Measurements from ENCODE around the gene FBXL2. TPM values are rescaled to one million over a fixed set of nuclear protein-coding genes. Genes with fewer than 3 reads are reported as not detected.
"Not testable (repeated sequence)": the region's sequence is repeated elsewhere in the genome, so short reads cannot be mapped to it uniquely, and the experiment has no call there.

The FBXL2 gene
- total RNA-seq, 2 experiments from 2014 or later = 0.06 TPM; not detected in 1

GRCh38 chr3:33426068-33426467 lies 148.8 kb downstream of the FBXL2 start:
- DNase-seq (ENCODE audit: low spot score) = no peak
- peaks cover 46% of the 10 kb centered on the region for H3K36me3 ChIP-seq (ENCODE audit: insufficient read depth, low read length)
- no peaks in the 10 kb centered on the region; the same call in 1 of the 2 replicates for H3K9me3 ChIP-seq (ENCODE audit: low read length)
- no peak overlapping the region for H3K27ac ChIP-seq (ENCODE audit: low read depth, low read length, poor library complexity, severe bottlenecking)
- H3K4me3 ChIP-seq (ENCODE audit: low read depth, low read length, poor library complexity, severe bottlenecking) = no peak overlapping the region
- TF ChIP-seq CTCF (conservative IDR thresholded peaks at IDR 0.05; ENCODE audit: low read length) = no peak
- no peaks in the 10 kb centered on the region for H3K9me2 ChIP-seq (ENCODE audit: insufficient read depth, low read length)
- no peak overlapping the region for H3K4me2 ChIP-seq (ENCODE audit: low read length)
- ChIA-PET CTCF (ENCODE audit: unreplicated experiment) (no interaction called here), POLR2A (interaction anchor here (1.7 kb wide), 1 partner anchor 12 kb away, joined by 7 read pairs; no protein-coding TSS in a partner anchor)
- no TSS peak for BruUV-seq (replicated peaks)
- H3K79me2 ChIP-seq (ENCODE audit: insufficient read depth, low read depth, low read length) = peaks cover 95% of the 10 kb centered on the region
- H2AFZ ChIP-seq (ENCODE audit: low read length) = no peak overlapping the region
- H3K4me1 ChIP-seq (ENCODE audit: insufficient read depth, low read length, poor library complexity, severe bottlenecking) = peaks cover 15% of the 10 kb centered on the region
- H4K20me1 ChIP-seq (ENCODE audit: insufficient read depth, low read length) = peaks cover 26% of the 10 kb centered on the region
- intact Hi-C loops (cut with micrococcal nuclease; ENCODE audit: unreplicated experiment) = no loop called here

GRCh38 chr3:33426630-33427317 lies 149.5 kb downstream of the FBXL2 start:
- H4K20me1 ChIP-seq (ENCODE audit: insufficient read depth, low read length) = peaks cover 29% of the 10 kb centered on the region
- no peak overlapping the region for H3K4me3 ChIP-seq (ENCODE audit: low read depth, low read length, poor library complexity, severe bottlenecking)
- peaks cover 38% of the 10 kb centered on the region for H3K36me3 ChIP-seq (ENCODE audit: insufficient read depth, low read length)
- BruUV-seq (replicated peaks) = no TSS peak
- CTCF ChIA-PET (ENCODE audit: unreplicated experiment) = no interaction called here
- POLR2A ChIA-PET = interaction anchor here (1.7 kb wide), 1 partner anchor 11 kb away, joined by 7 read pairs; no protein-coding TSS in a partner anchor
- no peak overlapping the region for H3K4me2 ChIP-seq (ENCODE audit: low read length)
- H3K9me3 ChIP-seq (ENCODE audit: low read length) = no peaks in the 10 kb centered on the region
- H3K79me2 ChIP-seq (ENCODE audit: insufficient read depth, low read depth, low read length) = peaks cover 99% of the 10 kb centered on the region
- H3K9me2 ChIP-seq (ENCODE audit: insufficient read depth, low read length) = no peaks in the 10 kb centered on the region
- no peak overlapping the region for H2AFZ ChIP-seq (ENCODE audit: low read length)
- intact Hi-C loops (cut with micrococcal nuclease; ENCODE audit: unreplicated experiment) = no loop called here
- H3K4me1 ChIP-seq (ENCODE audit: insufficient read depth, low read length, poor library complexity, severe bottlenecking) = peaks cover 15% of the 10 kb centered on the region
- no peak for TF ChIP-seq EZH2phosphoT487 (IDR thresholded peaks at IDR 0.05; ENCODE audit: borderline replicate concordance, low read depth, low read length)
- no peak for TF ChIP-seq CTCF (conservative IDR thresholded peaks at IDR 0.05; ENCODE audit: low read length)
- no peak for DNase-seq (ENCODE audit: low spot score)
- H3K27ac ChIP-seq (ENCODE audit: low read depth, low read length, poor library complexity, severe bottlenecking) = no peak overlapping the region

GRCh38 chr3:33428734-33429133 lies 151.5 kb downstream of the FBXL2 start:
- intact Hi-C loops (cut with micrococcal nuclease; ENCODE audit: unreplicated experiment) = no loop called here
- ChIA-PET CTCF (ENCODE audit: unreplicated experiment) (no interaction called here), POLR2A (interaction anchor here (0.7 to 3.0 kb wide), 4 partner anchors 10 to 342 kb away, joined by 3 to 22 read pairs (median 4); partner anchors contain the start of gene UBP1)
- H3K27ac ChIP-seq (ENCODE audit: low read depth, low read length, poor library complexity, severe bottlenecking) = no peak overlapping the region
- TF ChIP-seq CTCF (conservative IDR thresholded peaks at IDR 0.05; ENCODE audit: low read length) = no peak
- TF ChIP-seq EZH2phosphoT487 (IDR thresholded peaks at IDR 0.05; ENCODE audit: borderline replicate concordance, low read depth, low read length) = no peak
- no peak overlapping the region for H3K4me2 ChIP-seq (ENCODE audit: low read length)
- H3K9me3 ChIP-seq (ENCODE audit: low read length) = no peaks in the 10 kb centered on the region
- peaks cover 100% of the 10 kb centered on the region for H3K79me2 ChIP-seq (ENCODE audit: insufficient read depth, low read depth, low read length)
- H3K4me1 ChIP-seq (ENCODE audit: insufficient read depth, low read length, poor library complexity, severe bottlenecking) = peaks cover 21% of the 10 kb centered on the region
- DNase-seq (ENCODE audit: low spot score) = no peak
- H2AFZ ChIP-seq (ENCODE audit: low read length) = no peak overlapping the region
- peaks cover 19% of the 10 kb centered on the region for H3K36me3 ChIP-seq (ENCODE audit: insufficient read depth, low read length)
- no TSS peak for BruUV-seq (replicated peaks)
- no peak overlapping the region for H3K4me3 ChIP-seq (ENCODE audit: low read depth, low read length, poor library complexity, severe bottlenecking)
- H3K9me2 ChIP-seq (ENCODE audit: insufficient read depth, low read length) = no peaks in the 10 kb centered on the region
- peaks cover 39% of the 10 kb centered on the region for H4K20me1 ChIP-seq (ENCODE audit: insufficient read depth, low read length)

GRCh38 chr3:33429306-33429705 lies 152.1 kb downstream of the FBXL2 start:
- CTCF ChIA-PET (ENCODE audit: unreplicated experiment); DNase-seq (ENCODE audit: low spot score); H3K4me3 ChIP-seq (ENCODE audit: low read depth, low read length, poor library complexity, severe bottlenecking); BruUV-seq (replicated peaks); H3K27ac ChIP-seq (ENCODE audit: low read depth, low read length, poor library complexity, severe bottlenecking); H2AFZ ChIP-seq (ENCODE audit: low read length); H3K9me3 ChIP-seq (ENCODE audit: low read length); intact Hi-C loops (cut with micrococcal nuclease; ENCODE audit: unreplicated experiment); H3K9me2 ChIP-seq (ENCODE audit: insufficient read depth, low read length); H3K4me2 ChIP-seq (ENCODE audit: low read length): not testable (repeated sequence)
- POLR2A ChIA-PET = interaction anchor here (0.5 to 3.0 kb wide), 7 partner anchors 9 to 342 kb away, joined by 3 to 22 read pairs (median 5); partner anchors contain the start of gene UBP1
- Histone ChIP-seq H3K4me1 (ENCODE audit: insufficient read depth, low read length, poor library complexity, severe bottlenecking) (peaks cover 21% of the 10 kb centered on the region), H3K79me2 (ENCODE audit: insufficient read depth, low read depth, low read length) (peaks cover 100% of the 10 kb centered on the region), H4K20me1 (ENCODE audit: insufficient read depth, low read length) (peaks cover 44% of the 10 kb centered on the region), H3K36me3 (ENCODE audit: insufficient read depth, low read length) (peaks cover 13% of the 10 kb centered on the region)

Measured in OCI-LY7 (cell line).